ENCODE results near the gene PLEKHH1. TPM values are rescaled to one million over a fixed set of nuclear protein-coding genes. Genes with fewer than 3 reads are reported as not detected.

Gene PLEKHH1
- total RNA-seq, 1 donor from 2014 or later, result 25.3 TPM

- DNase-seq (ENCODE audit: extremely low spot score, unreplicated experiment), result no peak
- Mint-ChIP-seq H3K27me3 (peaks cover 60% of the 10 kb centered on the region), H3K4me3 (no peak overlapping the region), H3K36me3 (no peaks in the 10 kb centered on the region), H3K4me1 (ENCODE audit: unreplicated experiment) (no peaks in the 10 kb centered on the region), H3K9me3 (no peaks in the 10 kb centered on the region), H3K27ac (no peak overlapping the region)
- TF ChIP-seq CTCF (conservative IDR thresholded peaks at IDR 0.05), result no peak
Measured at GRCh38 chr14:67523764-67524633, 9.1 kb upstream of the PLEKHH1 start.

GRCh38 chr14:67524634-67524963 lies 8.5 kb upstream of the PLEKHH1 start:
- Mint-ChIP-seq H3K36me3 (no peaks in the 10 kb centered on the region), H3K4me3 (no peak overlapping the region), H3K27ac (no peak overlapping the region), H3K27me3 (peaks cover 57% of the 10 kb centered on the region), H3K4me1 (ENCODE audit: unreplicated experiment) (no peaks in the 10 kb centered on the region), H3K9me3 (no peaks in the 10 kb centered on the region)
- no peak for DNase-seq (ENCODE audit: extremely low spot score, unreplicated experiment)
- TF ChIP-seq CTCF (conservative IDR thresholded peaks at IDR 0.05), result no peak

GRCh38 chr14:67525389-67525788 lies 7.7 kb upstream of the PLEKHH1 start:
- Mint-ChIP-seq H3K36me3 (no peaks in the 10 kb centered on the region), H3K4me1 (ENCODE audit: unreplicated experiment) (no peaks in the 10 kb centered on the region), H3K27me3 (peaks cover 55% of the 10 kb centered on the region), H3K4me3 (no peak overlapping the region), H3K27ac (no peak overlapping the region), H3K9me3 (no peaks in the 10 kb centered on the region)
- TF ChIP-seq CTCF (conservative IDR thresholded peaks at IDR 0.05), result no peak
- no peak for DNase-seq (ENCODE audit: extremely low spot score, unreplicated experiment)

GRCh38 chr14:67526181-67526580 lies 6.9 kb upstream of the PLEKHH1 start:
- H3K27me3 Mint-ChIP-seq, result peaks cover 55% of the 10 kb centered on the region
- no peaks in the 10 kb centered on the region for H3K36me3 Mint-ChIP-seq
- H3K4me3 Mint-ChIP-seq, result no peak overlapping the region
- H3K27ac Mint-ChIP-seq, result no peak overlapping the region
- no peak for TF ChIP-seq CTCF (conservative IDR thresholded peaks at IDR 0.05)
- DNase-seq (ENCODE audit: extremely low spot score, unreplicated experiment), result no peak
- H3K4me1 Mint-ChIP-seq (ENCODE audit: unreplicated experiment), result no peaks in the 10 kb centered on the region
- H3K9me3 Mint-ChIP-seq, result no peaks in the 10 kb centered on the region

GRCh38 chr14:67526676-67527459 lies 6.2 kb upstream of the PLEKHH1 start:
- no peaks in the 10 kb centered on the region for H3K4me1 Mint-ChIP-seq (ENCODE audit: unreplicated experiment)
- H3K27me3 Mint-ChIP-seq, result peaks cover 49% of the 10 kb centered on the region
- no peaks in the 10 kb centered on the region for H3K36me3 Mint-ChIP-seq
- H3K9me3 Mint-ChIP-seq, result no peaks in the 10 kb centered on the region
- no peak overlapping the region for H3K27ac Mint-ChIP-seq
- H3K4me3 Mint-ChIP-seq, result no peak overlapping the region
- no peak for DNase-seq (ENCODE audit: extremely low spot score, unreplicated experiment)
- peak; percentile 81 for TF ChIP-seq CTCF (conservative IDR thresholded peaks at IDR 0.05)
